HG03439 (cell line): Measurements from ENCODE around the gene KAZALD1.
"Not testable (repeated sequence)": the region's sequence is repeated elsewhere in the genome, so short reads cannot be mapped to it uniquely, and the experiment has no call there.

Experiments used
- ATAC-seq: cut with Tn5 transposase; IDR thresholded peaks from one replicate; pipeline ENCODE4 v1.9.1; 2021; ENCODE audit warnings: mild to moderate bottlenecking, moderate library complexity; ENCODE audit not compliant: unreplicated experiment

The KAZALD1 gene

DNA sequence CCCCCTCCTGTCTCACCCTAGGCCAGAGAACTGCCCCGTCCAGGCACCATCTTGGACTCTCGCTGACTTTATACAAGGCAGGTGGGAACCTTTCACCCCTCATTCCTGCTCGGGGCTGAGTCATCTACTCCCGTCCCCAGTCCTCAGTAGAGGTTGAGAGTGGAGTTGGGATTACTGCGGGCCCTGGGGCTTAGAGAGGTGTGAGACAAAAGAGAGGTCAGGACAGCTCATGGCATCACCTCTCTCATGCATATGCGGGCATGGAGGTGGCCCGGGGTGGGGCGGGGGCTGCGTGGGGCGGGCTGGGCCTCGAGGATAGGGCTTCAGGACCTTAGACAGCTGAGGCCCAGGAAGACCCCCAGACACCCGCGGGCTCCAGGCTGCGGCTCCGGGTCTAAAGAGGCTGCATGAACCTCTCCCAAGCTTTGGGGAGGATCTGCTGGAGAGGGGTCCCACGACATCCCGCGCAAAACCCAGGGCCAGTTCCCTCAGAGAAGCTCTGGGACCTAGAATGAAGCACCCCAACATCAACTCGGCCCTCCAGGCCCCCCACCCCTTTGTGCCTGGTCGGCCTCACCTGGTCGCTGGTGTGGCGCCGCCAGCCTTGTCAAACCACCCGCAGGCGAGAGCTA lies 31.2 kb upstream of the KAZALD1 start:
- no peak for ATAC-seq

DNA sequence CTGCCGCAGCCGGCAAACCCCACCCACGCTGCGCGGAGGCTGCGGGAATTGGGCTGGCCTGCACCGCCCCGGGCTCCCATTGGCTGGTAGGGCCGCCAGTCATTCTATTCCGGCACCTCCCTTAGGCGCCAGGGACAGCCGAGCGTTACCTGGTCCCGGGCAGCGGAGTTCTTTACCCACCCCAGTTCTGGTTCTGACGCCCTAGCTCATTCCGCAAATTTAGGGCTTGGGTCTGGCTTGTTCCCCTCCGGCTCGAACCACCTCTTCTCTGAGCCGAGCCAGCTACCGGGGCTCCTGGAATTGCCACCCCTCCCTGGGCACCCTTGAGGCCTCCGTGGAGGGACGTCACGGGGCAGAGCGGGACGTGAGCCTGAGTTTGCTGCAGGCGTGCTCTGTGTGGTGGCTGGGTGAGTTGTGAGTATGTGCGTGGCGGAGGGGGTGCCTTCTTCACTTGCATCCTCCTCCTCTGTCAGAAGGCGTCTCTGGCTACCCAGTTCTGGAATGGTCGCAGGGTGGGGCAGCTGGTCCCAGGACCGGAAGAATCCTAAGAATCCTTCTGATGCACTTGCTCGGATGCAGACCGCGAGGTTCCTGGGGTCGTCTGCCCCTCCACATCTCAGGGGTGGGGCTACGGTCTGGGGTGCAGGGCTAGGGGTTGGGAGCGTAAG lies 30.5 kb upstream of the KAZALD1 start, which contains the start of the genes PDZD7 and SFXN3:
Gene PDZD7, minus strand, starts transcription at position 2 of the 668 bp plus-strand sequence. CDS start 910 bp downstream, outside the sequence.
Gene SFXN3, plus strand, starts transcription at position 107 of the 668 bp plus-strand sequence. CDS start 3,461 bp downstream, outside the sequence.
- peak; percentile 80 for ATAC-seq

GRCh38 chr10:101031796-101032636 lies 29.8 kb upstream of the KAZALD1 start:
- ATAC-seq: no peak

GRCh38 chr10:101032637-101033224 lies 29.1 kb upstream of the KAZALD1 start:
- no peak for ATAC-seq

- ATAC-seq: no peak
These were observed 28.5 kb upstream of the KAZALD1 start for GRCh38 chr10:101033276-101033675.

- ATAC-seq: not testable (repeated sequence)
These were observed 27.4 kb upstream of the KAZALD1 start for GRCh38 chr10:101034404-101034803.

DNA sequence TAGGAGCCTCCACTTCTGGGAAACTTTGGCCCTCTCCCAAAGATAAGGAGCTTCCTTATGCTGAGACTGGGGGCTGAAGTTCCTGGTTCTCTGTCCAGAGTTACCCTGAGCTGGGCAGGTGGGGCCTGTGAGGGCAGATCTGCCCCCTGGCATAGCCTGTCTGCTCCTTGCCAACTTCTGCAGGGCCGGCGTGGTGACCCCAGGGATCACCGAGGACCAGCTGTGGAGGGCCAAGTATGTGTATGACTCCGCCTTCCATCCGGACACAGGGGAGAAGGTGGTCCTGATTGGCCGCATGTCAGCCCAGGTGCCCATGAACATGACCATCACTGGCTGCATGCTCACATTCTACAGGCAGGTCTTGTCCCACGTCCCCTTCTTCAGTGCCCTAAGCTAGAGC lies 26.5 kb upstream of the KAZALD1 start:
- no peak for ATAC-seq

GRCh38 chr10:101035916-101036702 lies 25.7 kb upstream of the KAZALD1 start:
- no peak for ATAC-seq

DNA sequence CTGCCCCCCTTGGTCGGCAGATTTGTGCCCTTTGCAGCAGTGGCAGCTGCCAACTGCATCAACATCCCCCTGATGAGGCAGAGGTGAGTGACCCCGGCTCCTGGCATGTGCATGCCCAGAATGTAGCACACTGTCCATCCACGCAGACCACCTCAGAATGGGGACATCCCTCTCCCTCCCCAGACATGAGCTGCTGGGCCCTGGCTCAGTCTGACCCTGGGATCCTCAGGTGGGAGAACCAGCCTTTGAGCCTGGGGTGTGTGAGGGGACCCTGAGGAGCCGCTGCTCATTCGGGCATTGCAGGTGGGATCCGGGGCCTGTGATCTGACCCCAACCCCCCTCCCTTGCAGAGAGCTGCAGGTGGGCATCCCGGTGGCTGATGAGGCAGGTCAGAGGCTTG lies 25.1 kb upstream of the KAZALD1 start:
- no peak for ATAC-seq

GRCh38 chr10:101038484-101038883 lies 23.3 kb upstream of the KAZALD1 start:
- no peak for ATAC-seq

GRCh38 chr10:101040061-101040460 lies 21.7 kb upstream of the KAZALD1 start:
- ATAC-seq: no peak

DNA sequence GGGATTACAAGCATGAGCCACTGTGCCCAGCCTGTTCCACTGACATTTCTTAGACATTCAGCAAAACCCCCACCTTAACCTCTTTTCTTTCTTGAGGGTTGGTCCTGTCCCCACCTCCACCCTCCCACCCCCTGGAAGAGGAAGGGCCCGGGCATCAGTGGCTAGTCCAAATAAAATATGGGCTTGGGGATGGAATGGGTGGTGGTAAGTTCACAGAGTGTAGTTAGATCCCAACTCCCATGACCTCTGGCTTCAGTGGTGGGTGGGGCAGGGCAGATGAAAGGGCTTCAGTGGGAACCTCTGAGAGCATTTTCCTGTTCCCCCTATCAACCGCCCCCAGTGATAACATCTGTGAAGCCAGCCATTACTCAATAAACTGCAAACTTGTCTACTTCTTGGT lies 20.9 kb upstream of the KAZALD1 start:
- ATAC-seq: no peak

GRCh38 chr10:101041252-101041761 lies 20.5 kb upstream of the KAZALD1 start:
- ATAC-seq: peak; percentile 52

DNA sequence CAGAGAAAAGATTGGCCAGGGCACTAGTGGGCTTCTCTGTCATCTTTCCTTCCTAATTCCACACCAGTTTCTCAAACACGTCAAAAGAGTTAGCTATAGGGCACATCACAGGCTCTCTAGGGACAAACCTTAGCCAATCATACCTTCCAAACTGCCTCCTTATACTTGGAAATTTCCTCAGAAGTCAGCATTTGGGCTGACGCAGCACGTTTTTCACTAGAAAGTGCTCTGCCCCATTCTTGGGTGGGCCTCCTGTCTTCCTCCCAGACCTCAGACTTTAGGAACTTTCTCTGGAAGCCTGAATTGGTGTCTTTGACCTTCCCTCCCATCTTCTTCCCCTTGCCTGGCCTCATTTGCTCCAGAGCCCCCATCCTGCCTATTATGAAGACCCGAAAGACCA lies 19.7 kb upstream of the KAZALD1 start:
- ATAC-seq: no peak

- peak; percentile 94 for ATAC-seq
These were observed 19.0 kb upstream of the KAZALD1 start for GRCh38 chr10:101042667-101043362.

DNA sequence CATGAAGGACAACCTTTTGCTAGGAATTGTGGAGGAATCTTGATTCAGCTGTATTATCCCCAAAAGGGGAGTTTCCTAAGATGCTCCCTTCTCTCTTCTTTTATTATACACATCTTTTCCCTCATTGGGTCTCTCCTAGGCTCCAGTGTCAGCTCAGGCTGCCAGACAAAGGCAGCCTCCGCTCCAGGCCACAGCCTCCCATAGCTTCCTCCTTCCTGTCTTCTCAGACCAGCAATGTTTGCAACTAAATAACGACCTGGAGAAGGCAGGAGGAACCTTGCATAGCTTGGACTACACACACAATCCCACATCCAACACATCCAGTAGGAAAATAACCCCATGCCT lies 18.5 kb upstream of the KAZALD1 start:
- no peak for ATAC-seq

DNA sequence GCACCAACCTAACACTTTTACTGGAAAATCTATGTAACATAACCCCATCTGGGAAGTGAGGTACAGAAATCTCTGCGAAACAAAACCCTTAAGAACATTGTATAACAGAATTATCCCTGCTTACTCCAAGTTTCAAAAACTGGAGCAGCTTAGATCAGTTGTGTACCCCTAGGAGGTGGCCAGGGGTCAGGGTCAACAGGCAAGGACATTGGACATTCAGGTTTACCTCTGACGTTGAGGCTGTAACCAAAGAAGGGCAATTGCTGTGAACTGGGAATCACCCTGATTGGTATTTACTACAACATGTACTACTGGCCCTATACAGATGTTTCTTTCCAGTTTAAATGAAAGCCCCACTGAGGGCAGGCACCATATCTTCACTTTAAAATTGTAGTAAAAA lies 17.7 kb upstream of the KAZALD1 start:
- no peak for ATAC-seq

GRCh38 chr10:101046332-101047238 lies 15.2 kb upstream of the KAZALD1 start:
- ATAC-seq: no peak

- ATAC-seq: no peak
These were observed 14.5 kb upstream of the KAZALD1 start for GRCh38 chr10:101047268-101047667.
